Coronary artery (tissue), 2 donors: Measurements from ENCODE around the gene S100A4.

Source experiments
- DNase-seq: peaks from one replicate; pipeline ENCODE4 v3.0.0-alpha.2; 2017; ENCODE audit warnings: low spot score
- H3K27ac ChIP-seq, 2 donors: fragments of 200-600 bp; sonication (generic); one replicate each; pipeline ENCODE4 v1.5.1; 2016 to 2019
- H3K4me3 ChIP-seq: fragments of 200-600 bp; sonication (generic); 2 replicates; pipeline ENCODE4 v1.5.1; 2016; ENCODE audit warnings: mild to moderate bottlenecking, moderate library complexity
- CTCF ChIP-seq: fragments of 200-600 bp; sonication (generic); IDR thresholded peaks from one replicate; pipeline ENCODE4 v1.5.1; 2019; ENCODE audit warnings: antibody characterized with exemption

Gene S100A4

GRCh38 chr1:153553096-153553495 lies 7.5 kb upstream of the S100A4 start:
- H3K4me3 ChIP-seq, result no peak overlapping the region
- DNase-seq, result no peak
- no peak for TF ChIP-seq CTCF
- peak overlapping the region; percentile 74 to 86 for H3K27ac ChIP-seq

DNA sequence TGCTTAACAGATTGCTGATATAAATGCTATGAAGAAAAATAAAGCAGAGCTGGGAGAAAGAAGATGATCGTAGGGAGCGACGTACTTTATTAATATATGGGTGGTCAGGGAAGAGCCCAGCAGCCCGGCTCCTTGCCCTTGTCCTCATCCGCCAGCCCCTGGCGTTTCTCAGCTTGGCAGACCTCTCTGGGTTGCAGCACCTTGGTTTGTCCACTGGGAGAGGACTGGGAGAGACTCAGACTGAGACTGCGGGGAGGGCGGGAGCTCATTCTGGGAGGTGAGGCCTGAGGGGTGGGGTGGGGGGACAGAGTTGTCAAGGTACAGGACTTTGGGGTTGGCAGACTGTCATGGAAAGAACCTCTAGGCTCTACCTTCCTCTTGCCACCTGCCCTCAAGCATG lies 6.7 kb upstream of the S100A4 start:
- no peak for TF ChIP-seq CTCF
- peak overlapping the region in 1 of 2 donors; percentile 86 for H3K27ac ChIP-seq
- no peak for DNase-seq
- H3K4me3 ChIP-seq, result no peak overlapping the region

DNA sequence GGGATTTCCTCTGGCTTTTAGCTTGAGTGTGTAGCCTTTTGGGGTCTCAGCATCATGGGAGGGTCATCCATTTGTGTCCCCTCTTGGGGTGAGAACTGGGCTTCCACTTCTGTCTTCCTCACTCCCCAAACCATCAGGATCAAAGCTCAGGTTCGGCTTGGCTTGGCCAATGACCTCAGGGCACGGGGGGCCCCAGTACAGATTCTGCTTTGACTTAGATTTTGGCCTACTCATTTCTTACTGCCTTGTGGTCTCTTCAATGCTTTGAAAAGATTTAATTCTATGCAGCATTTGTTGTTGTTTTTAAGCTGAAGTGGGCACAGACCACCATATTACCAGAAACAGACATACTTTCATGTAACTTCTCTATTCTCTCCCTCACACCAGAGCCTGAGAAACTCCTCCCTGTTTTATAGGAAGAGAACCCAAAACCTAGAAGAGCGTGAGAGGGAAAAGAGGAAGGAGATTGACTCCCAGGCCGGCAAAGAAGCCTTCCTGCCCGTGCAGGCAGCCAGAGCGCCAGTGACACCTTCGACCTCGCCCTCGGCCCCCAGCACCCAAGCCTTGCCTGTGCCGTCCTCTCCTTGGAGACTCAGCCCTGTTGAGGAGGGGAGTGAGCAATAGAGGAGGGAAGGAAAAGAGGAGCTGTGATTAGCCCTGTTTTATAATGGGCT lies 5.4 kb upstream of the S100A4 start:
- Histone ChIP-seq H3K4me3 (no peak overlapping the region), H3K27ac (peak overlapping the region; percentile 62 to 96)
- no peak for DNase-seq
- TF ChIP-seq CTCF, result no peak

GRCh38 chr1:153550398-153550758 lies 4.8 kb upstream of the S100A4 start:
- TF ChIP-seq CTCF, result no peak
- DNase-seq, result no peak
- peak overlapping the region; percentile 62 to 96 for H3K27ac ChIP-seq

DNA sequence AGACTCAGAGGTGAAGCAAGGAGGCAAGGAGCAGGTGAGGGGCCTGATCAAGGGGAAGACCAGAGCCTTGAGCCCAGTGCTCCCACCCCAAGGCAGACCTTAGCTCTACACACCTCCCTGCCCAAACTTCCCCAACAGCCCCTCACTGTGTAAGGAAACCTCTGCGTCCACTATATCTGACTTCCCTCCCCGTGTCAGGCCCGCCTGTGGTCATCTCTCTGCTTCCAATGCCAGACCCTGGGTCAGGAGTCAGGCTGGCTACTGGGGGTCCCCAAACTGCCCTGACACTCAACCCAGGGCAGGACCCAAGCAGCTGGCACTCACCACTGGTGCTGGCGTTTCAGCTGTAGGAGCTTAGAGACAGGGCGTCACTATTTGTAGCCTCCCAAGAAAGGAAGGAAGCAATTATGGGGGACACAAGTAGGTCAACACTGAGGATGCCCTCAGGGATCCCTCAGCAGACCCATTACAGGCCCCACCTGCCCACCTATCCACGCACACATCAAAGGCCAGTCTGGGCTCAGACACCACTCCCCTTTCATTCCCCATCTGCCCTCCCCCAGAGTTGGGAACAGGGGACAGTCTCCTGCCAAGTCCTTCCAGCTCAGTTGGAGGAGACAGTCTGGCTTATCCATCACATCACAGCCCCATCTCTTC lies 4.3 kb upstream of the S100A4 start:
- H3K4me3 ChIP-seq, result no peak overlapping the region
- no peak for DNase-seq
- no peak for TF ChIP-seq CTCF
- H3K27ac ChIP-seq, result peak overlapping the region; percentile 62 to 96

More at GRCh38 chr1:153550398-153550758, 4.8 kb upstream of the S100A4 start:
- H3K4me3 ChIP-seq, result no peak overlapping the region

DNA sequence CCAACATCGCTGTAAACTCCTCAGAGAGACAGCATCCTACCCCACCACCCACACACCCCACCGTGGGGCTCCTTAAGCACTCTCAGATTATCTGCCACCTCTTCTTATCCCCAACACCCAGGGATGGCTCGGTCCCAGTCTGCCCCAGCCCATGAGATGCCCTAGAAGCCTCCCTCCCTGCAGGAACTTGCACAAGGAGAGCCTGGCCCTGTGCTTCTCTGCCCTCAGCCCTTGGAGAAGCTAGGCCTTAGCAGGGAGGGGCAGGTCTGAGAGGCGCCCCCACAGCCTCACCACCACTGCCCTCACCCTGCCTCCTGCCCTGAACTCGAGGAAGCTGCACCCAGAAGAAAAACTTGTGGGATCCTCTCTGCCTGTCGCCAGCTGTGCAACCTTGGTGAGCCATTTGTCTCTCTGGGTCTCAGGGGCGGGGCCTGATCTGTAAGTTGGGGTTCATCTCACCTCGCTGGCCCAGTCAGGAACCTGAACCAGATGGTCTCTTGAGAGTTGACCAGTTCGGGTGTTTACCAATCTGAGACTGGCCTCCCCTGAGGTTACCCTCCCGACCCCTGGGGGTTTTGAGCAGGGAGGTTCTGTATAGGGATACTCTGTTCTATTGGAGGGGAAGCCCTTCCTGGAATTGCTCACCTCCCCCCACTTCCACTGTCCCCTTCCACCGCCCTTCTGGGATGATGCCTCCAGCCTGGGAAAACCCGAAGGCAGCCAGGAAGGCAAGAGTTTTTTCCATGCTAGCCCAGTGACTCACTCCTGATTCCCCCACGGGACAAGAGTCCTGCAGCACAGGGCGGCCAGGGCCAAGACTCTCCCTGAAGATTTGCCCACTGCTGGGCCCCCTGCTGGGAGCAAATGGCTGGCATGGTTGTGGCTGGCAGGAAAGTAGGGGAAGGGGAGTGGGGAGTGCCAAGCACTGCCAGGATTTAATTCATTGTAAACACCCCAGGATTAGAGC lies 3.4 kb upstream of the S100A4 start, which contains the start of gene S100A3:
TSS of gene S100A3 (minus strand) at position 537 of the 967 bp plus-strand sequence. CDS start 773 bp downstream, outside the sequence.
- H3K27ac ChIP-seq, result peak within 1 kb of the TSS; percentile 62 to 96
- H3K4me3 ChIP-seq, result peak within 1 kb of the TSS; percentile 31
- no peak for TF ChIP-seq CTCF
- peak; percentile 95 for DNase-seq
